ENCODE results near the gene MMP24. TPM values are rescaled to one million over a fixed set of nuclear protein-coding genes. Genes with fewer than 3 reads are reported as not detected.

MMP24 gene
- total and polyA plus RNA-seq, 7 experiments from 2014 or later, result 0.07 to 0.08 TPM; not detected in 5

GRCh38 chr20:35243317-35243716, 16.8 kb downstream of the MMP24 start:
- Mint-ChIP-seq H3K27ac (no peak overlapping the region), H3K36me3 (peaks cover 0 to 21% (median 13%) of the 10 kb centered on the region in 5 donors), H3K9me3 (peaks cover 0 to 2% (median 0%) of the 10 kb centered on the region in 11 donors), H3K27me3 (peaks cover 0 to 2% (median 0%) of the 10 kb centered on the region in 5 donors), H3K4me3 (no peak overlapping the region), H3K4me1 (peaks cover 0 to 8% (median 0%) of the 10 kb centered on the region in 7 donors)
- Histone ChIP-seq H3K27me3 (ENCODE audit: control insufficient read depth in 2 of 2, insufficient read depth in 2 of 2, low read length in 2 of 2) (no peaks in the 10 kb centered on the region), H3K27ac (ENCODE audit: low read depth, low read length) (no peak overlapping the region), H3K4me1 (ENCODE audit: control insufficient read depth in 2 of 2, insufficient read depth in 2 of 2, low read length in 2 of 2) (no peaks in the 10 kb centered on the region), H3K9me3 (ENCODE audit: control insufficient read depth in 2 of 3, low read length in 3 of 3) (no peaks in the 10 kb centered on the region), H3K36me3 (ENCODE audit: control insufficient read depth in 2 of 3, insufficient read depth in 3 of 3, low read length in 3 of 3) (no peaks in the 10 kb centered on the region), H3K4me3 (ENCODE audit: low read length) (no peak overlapping the region)
- no peak for DNase-seq
- ChIA-PET POLR2A (no interaction called here), CTCF (interaction anchor here (0.5 kb wide), 1 partner anchor 129 kb away, joined by 3 read pairs; no protein-coding TSS in a partner anchor)
- ATAC-seq, result no peak
- intact Hi-C loops (cut with micrococcal nuclease), result no loop called here

DNA sequence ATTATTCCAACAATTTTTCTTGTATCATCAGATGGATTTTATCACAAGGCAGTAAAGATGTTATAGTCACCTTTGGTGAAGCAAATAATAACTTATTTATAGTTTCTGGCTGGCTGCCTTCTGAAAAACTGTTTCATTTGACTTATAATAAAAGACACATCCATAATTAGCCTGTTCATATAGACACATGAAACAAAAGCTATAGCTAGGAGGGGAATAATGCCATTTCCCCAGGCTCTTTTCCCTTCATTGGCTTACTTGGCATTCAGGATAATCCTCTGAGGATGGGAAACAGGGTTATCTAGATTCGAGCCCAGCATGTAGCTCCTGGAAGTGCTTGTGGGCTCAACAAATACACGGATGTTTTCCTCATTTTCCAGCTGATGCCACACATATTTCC, 17.5 kb downstream of the MMP24 start:
- Mint-ChIP-seq H3K27me3 (peaks cover 0 to 2% (median 0%) of the 10 kb centered on the region in 5 donors), H3K27ac (no peak overlapping the region), H3K4me3 (no peak overlapping the region), H3K9me3 (peaks cover 0 to 2% (median 0%) of the 10 kb centered on the region in 11 donors), H3K4me1 (peaks cover 0 to 4% (median 0%) of the 10 kb centered on the region in 7 donors), H3K36me3 (peaks cover 0 to 16% (median 8%) of the 10 kb centered on the region in 5 donors)
- Histone ChIP-seq H3K4me3 (ENCODE audit: low read length) (no peak overlapping the region), H3K4me1 (ENCODE audit: control insufficient read depth in 2 of 2, insufficient read depth in 2 of 2, low read length in 2 of 2) (no peaks in the 10 kb centered on the region), H3K9me3 (ENCODE audit: control insufficient read depth in 2 of 3, low read length in 3 of 3) (no peaks in the 10 kb centered on the region), H3K27ac (ENCODE audit: low read depth, low read length) (no peak overlapping the region), H3K27me3 (ENCODE audit: control insufficient read depth in 2 of 2, insufficient read depth in 2 of 2, low read length in 2 of 2) (no peaks in the 10 kb centered on the region), H3K36me3 (ENCODE audit: control insufficient read depth in 2 of 3, insufficient read depth in 3 of 3, low read length in 3 of 3) (no peaks in the 10 kb centered on the region)
- ChIA-PET CTCF (no interaction called here), POLR2A (no interaction called here)
- ATAC-seq (no peak), DNase-seq (no peak)
- intact Hi-C loops (cut with micrococcal nuclease), result no loop called here

DNA sequence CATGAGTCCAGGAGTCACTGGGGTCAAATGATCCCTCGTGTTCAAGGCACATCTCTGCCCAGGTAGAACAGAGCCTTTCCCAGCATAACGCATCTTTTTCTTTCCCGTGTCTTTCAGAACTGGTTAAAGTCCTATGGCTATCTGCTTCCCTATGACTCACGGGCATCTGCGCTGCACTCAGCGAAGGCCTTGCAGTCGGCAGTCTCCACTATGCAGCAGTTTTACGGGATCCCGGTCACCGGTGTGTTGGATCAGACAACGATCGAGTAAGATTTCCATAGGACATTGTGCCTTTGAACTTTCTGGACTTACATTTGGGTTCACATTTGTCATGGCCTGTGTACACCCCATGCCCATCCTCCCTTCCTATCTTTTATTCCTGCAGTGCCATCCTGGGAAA, 20.2 kb downstream of the MMP24 start:
- ChIA-PET CTCF (interaction anchor here (0.6 kb wide), 1 partner anchor 128 kb away, joined by 4 read pairs; no protein-coding TSS in a partner anchor), POLR2A (no interaction called here)
- no peak for DNase-seq
- ATAC-seq, result no peak
- H3K9me3 ChIP-seq (ENCODE audit: control insufficient read depth in 2 of 3, low read length in 3 of 3), result no peaks in the 10 kb centered on the region
- H3K4me3 ChIP-seq (ENCODE audit: low read length), result no peak overlapping the region
- peaks cover 9 to 12% of the 10 kb centered on the region in 2 donors for H3K4me1 ChIP-seq (ENCODE audit: control insufficient read depth in 2 of 2, insufficient read depth in 2 of 2, low read length in 2 of 2)
- H3K36me3 ChIP-seq (ENCODE audit: control insufficient read depth in 2 of 3, insufficient read depth in 3 of 3, low read length in 3 of 3), result no peaks in the 10 kb centered on the region
- Mint-ChIP-seq H3K36me3 (peaks cover 0 to 11% (median 5%) of the 10 kb centered on the region in 5 donors), H3K27ac (no peak overlapping the region), H3K27me3 (peaks cover 0 to 2% (median 0%) of the 10 kb centered on the region in 5 donors), H3K9me3 (no peaks in the 10 kb centered on the region), H3K4me1 (peaks cover 5 to 18% (median 9%) of the 10 kb centered on the region in 7 donors), H3K4me3 (no peak overlapping the region)
- H3K27ac ChIP-seq (ENCODE audit: low read depth, low read length), result no peak overlapping the region
- H3K27me3 ChIP-seq (ENCODE audit: control insufficient read depth in 2 of 2, insufficient read depth in 2 of 2, low read length in 2 of 2), result no peaks in the 10 kb centered on the region
- intact Hi-C loops (cut with micrococcal nuclease), result no loop called here

DNA sequence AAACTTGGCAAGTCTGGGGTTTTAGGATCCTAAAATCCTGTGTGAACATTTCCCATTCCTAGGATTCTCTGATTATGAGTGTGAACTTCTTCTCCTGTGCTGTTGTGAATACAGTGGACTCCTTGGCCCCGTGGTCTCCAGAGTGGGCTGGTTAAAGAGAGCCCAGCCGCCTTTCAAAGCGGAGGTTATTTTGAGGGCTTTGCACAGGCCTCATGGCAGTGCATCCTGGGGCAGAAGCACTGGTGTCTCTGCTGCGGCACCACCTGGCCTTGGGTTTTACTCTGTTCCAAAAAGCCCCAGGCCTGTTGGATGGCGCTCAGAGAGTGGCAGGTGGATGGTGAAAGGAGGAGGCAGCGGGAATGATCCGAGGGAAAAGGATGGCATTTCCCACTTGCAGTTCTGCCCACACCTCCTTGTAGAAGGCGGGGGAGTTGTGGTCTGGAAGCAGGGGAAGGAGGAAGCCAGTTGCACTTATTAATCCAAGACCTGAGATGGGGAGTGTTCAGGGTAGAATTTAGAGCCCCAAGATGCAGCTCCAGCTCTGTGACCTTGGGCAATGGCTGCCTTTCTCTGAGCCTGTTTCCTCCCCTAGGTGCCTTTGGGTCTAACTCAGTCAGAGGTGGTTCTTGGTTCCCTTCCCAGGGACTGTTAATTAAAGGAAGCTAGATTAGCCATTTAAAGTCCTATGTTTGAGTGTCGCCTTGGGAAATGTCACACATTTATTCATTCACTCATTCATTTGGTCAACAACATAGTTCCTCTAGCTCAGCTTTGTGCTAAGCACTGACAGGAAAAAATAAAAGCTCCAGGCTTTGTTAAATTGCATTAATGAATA, 22.4 kb downstream of the MMP24 start:
- POLR2A ChIA-PET, result interaction anchor here (0.6 kb wide), 1 partner anchor 165 kb away, joined by 4 read pairs; no protein-coding TSS in a partner anchor
- intact Hi-C loops (cut with micrococcal nuclease), result no loop called here
- H3K27ac Mint-ChIP-seq, result no peak overlapping the region

GRCh38 chr20:35251613-35251940, 25.1 kb downstream of the MMP24 start:
- H3K4me3 Mint-ChIP-seq, result peak overlapping the region in 3 of 10 donors; percentile 27 to 79 (median 32)
- intact Hi-C loops (cut with micrococcal nuclease), result no loop called here

More for the DNA sequence above, 22.4 kb downstream of the MMP24 start:
- no peak for DNase-seq
- peaks cover 13 to 33% (median 17%) of the 10 kb centered on the region in 7 donors for H3K4me1 Mint-ChIP-seq
- peaks cover 12 to 30% of the 10 kb centered on the region in 2 donors for H3K4me1 ChIP-seq (ENCODE audit: control insufficient read depth in 2 of 2, insufficient read depth in 2 of 2, low read length in 2 of 2)
- no peaks in the 10 kb centered on the region for H3K9me3 Mint-ChIP-seq
- H3K4me3 Mint-ChIP-seq, result no peak overlapping the region
- no peaks in the 10 kb centered on the region for H3K27me3 Mint-ChIP-seq
- H3K9me3 ChIP-seq (ENCODE audit: control insufficient read depth in 2 of 3, low read length in 3 of 3), result no peaks in the 10 kb centered on the region
- ATAC-seq, result no peak
- no peak overlapping the region for H3K27ac ChIP-seq (ENCODE audit: low read depth, low read length)
- no peaks in the 10 kb centered on the region for H3K27me3 ChIP-seq (ENCODE audit: control insufficient read depth in 2 of 2, insufficient read depth in 2 of 2, low read length in 2 of 2)
- CTCF ChIA-PET, result no interaction called here
- peaks cover 0 to 11% (median 6%) of the 10 kb centered on the region in 5 donors for H3K36me3 Mint-ChIP-seq
- no peak overlapping the region for H3K4me3 ChIP-seq (ENCODE audit: low read length)
- H3K36me3 ChIP-seq (ENCODE audit: control insufficient read depth in 2 of 3, insufficient read depth in 3 of 3, low read length in 3 of 3), result no peaks in the 10 kb centered on the region

GRCh38 chr20:35252037-35252461, 25.6 kb downstream of the MMP24 start:
- H3K27ac ChIP-seq (ENCODE audit: low read depth, low read length), result peak overlapping the region; percentile 6
- Mint-ChIP-seq H3K36me3 (peaks cover 6 to 30% (median 17%) of the 10 kb centered on the region in 5 donors), H3K27me3 (no peaks in the 10 kb centered on the region), H3K4me1 (peaks cover 13 to 33% (median 22%) of the 10 kb centered on the region in 7 donors), H3K9me3 (no peaks in the 10 kb centered on the region), H3K27ac (peak overlapping the region; percentile 41 to 96 (median 83)), H3K4me3 (peak overlapping the region in 6 of 10 donors; percentile 13 to 79 (median 38))
- POLR2A ChIA-PET, result no interaction called here
- intact Hi-C loops (cut with micrococcal nuclease), result loop anchor here in 1 of 2 donors (1.0 to 2.0 kb wide), 2 partner anchors 25 to 105 kb away; partner anchors contain the start of gene EDEM2
- H3K9me3 ChIP-seq (ENCODE audit: control insufficient read depth in 2 of 3, low read length in 3 of 3), result no peaks in the 10 kb centered on the region
- H3K4me1 ChIP-seq (ENCODE audit: control insufficient read depth in 2 of 2, insufficient read depth in 2 of 2, low read length in 2 of 2), result peaks cover 12 to 30% of the 10 kb centered on the region in 2 donors
- H3K4me3 ChIP-seq (ENCODE audit: low read length), result no peak overlapping the region
- no peaks in the 10 kb centered on the region for H3K36me3 ChIP-seq (ENCODE audit: control insufficient read depth in 2 of 3, insufficient read depth in 3 of 3, low read length in 3 of 3)
- CTCF ChIA-PET, result no interaction called here
- H3K27me3 ChIP-seq (ENCODE audit: control insufficient read depth in 2 of 2, insufficient read depth in 2 of 2, low read length in 2 of 2), result no peaks in the 10 kb centered on the region
- peak in 5 of 9 donors; percentile 6 to 46 (median 31) for DNase-seq
- peak; percentile 89 for ATAC-seq

More at GRCh38 chr20:35251613-35251940, 25.1 kb downstream of the MMP24 start:
- Histone ChIP-seq H3K4me1 (ENCODE audit: control insufficient read depth in 2 of 2, insufficient read depth in 2 of 2, low read length in 2 of 2) (peaks cover 12 to 30% of the 10 kb centered on the region in 2 donors), H3K27ac (ENCODE audit: low read depth, low read length) (no peak overlapping the region), H3K9me3 (ENCODE audit: control insufficient read depth in 2 of 3, low read length in 3 of 3) (no peaks in the 10 kb centered on the region), H3K36me3 (ENCODE audit: control insufficient read depth in 2 of 3, insufficient read depth in 3 of 3, low read length in 3 of 3) (no peaks in the 10 kb centered on the region), H3K4me3 (ENCODE audit: low read length) (no peak overlapping the region), H3K27me3 (ENCODE audit: control insufficient read depth in 2 of 2, insufficient read depth in 2 of 2, low read length in 2 of 2) (no peaks in the 10 kb centered on the region)
- ChIA-PET POLR2A (no interaction called here), CTCF (interaction anchor here (0.7 kb wide), 1 partner anchor 424 kb away, joined by 3 read pairs; no protein-coding TSS in a partner anchor)
- ATAC-seq (no peak), DNase-seq (no peak)
- Mint-ChIP-seq H3K27ac (peak overlapping the region in 6 of 9 donors; percentile 41 to 96 (median 83)), H3K4me1 (peaks cover 13 to 33% (median 22%) of the 10 kb centered on the region in 7 donors), H3K36me3 (peaks cover 4 to 27% (median 14%) of the 10 kb centered on the region in 5 donors), H3K27me3 (no peaks in the 10 kb centered on the region), H3K9me3 (no peaks in the 10 kb centered on the region)
